AG08395 (cell line): ENCODE measurements around the gene SNX22.
"Not testable (repeated sequence)": the region's sequence is repeated elsewhere in the genome, so short reads cannot be mapped to it uniquely, and the experiment has no call there.

Experiments
- DNase-seq: peaks from one replicate; pipeline ENCODE4 v3.0.0; 2012; ENCODE audit warnings: mixed read lengths, low spot score

SNX22 gene

DNA sequence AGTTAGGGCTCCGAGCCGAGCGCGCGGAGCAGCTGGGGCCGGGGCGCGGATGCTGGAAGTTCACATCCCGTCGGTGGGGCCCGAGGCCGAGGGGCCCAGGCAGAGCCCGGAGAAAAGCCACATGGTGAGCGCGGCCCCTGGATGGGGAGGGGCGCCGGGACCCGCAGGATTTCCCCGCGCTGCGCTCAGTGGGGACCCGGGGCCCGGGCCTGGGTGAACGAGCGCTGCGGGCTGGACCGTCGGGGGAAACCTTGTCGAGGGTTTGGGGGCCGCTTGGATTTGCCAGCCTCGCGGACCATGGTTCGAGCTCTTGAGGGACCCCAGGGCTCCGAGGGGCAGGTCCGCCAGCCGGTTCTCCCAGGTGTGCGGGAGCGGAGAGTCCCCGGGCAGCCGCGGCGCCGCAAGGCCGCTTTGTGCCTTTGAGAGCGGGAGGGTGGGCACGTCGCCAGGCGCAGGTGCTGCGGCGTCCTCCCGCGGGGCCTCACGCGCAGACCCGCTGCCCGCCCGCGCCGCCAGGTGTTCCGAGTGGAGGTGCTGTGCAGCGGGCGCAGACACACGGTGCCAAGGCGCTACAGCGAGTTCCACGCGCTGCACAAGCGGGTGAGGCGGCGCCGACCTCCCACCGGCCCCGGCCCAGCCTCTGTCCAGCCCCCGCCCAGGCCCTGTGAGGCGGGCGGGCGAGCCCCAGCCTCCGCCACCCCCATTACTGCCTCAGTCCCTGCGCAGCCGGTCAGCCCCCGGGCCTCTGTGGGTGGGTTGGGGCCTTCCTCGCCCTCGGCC is at the start of gene SNX22:
SNX22 (plus strand) TSS at position 5 of the 780 bp plus-strand sequence; CDS start at position 50, 45 bp downstream.
- DNase-seq = no peak

DNA sequence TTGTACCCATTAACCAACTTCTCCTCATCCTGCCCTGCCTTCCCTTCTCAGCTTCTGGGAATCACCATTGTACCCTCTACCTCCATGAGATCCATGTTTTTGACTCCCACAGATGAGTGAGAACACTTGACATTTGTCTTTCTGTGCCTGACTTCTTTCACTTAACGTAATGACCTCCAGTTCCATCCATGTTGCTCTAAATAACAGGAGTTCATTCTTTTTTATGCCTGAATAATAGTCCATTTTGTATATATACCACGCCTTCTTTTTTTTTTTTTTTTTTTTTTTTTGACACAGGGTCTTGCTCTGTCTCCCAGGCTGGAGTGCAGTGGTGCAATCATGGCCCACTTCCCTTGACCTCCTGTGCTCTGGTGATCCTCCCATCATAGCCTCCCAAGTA is 49.0 kb upstream of the SNX22 start:
- no peak for DNase-seq

DNA sequence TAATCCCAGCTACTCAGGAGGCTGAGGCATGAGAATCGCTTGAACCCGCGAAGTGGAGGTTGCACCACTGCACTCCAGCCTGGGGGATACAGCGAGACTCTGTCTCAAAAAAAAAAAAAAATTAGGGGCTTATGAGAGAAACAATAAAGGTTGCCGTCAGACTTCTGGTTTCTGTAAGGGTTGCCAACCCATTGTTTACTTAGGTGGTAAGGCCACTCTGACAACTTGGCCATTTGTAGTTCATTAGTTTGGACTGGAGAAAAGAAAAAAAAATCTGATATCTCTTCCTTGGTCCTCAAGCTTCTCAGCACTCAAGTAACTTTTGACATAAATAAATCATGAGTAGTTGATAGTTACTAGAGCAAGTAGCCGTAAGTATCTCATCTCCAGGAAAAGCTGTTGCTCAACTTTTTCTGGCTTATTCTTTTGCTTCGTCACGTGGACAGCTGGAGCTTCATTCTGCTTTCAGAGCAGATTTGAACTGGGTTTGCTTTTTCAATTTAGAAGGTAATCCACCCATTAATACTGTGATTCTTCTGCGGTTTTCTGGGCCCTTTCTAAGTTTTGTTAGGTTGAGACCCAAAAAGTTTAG is 46.3 kb upstream of the SNX22 start:
- peak; percentile 61 for DNase-seq

DNA sequence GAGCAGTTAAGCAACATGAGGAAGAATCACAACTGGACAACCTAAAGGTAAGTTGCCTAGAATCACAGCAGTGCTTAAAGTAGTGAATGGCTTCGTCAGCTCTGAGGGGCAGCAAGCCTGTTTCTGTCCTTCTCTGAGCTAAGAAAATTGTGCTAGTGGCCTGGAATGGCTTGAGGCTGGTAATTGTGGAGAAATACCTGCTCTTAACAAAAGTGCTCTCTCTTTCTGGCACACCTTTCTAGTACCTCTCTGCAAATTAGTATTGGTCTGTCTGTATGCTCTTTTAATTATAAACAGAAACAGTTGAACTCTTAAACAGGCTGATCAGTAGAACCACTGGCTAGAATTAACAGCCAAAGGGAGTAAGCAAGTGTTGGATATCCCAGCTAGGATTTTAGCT is 44.2 kb upstream of the SNX22 start:
- DNase-seq = no peak

DNA sequence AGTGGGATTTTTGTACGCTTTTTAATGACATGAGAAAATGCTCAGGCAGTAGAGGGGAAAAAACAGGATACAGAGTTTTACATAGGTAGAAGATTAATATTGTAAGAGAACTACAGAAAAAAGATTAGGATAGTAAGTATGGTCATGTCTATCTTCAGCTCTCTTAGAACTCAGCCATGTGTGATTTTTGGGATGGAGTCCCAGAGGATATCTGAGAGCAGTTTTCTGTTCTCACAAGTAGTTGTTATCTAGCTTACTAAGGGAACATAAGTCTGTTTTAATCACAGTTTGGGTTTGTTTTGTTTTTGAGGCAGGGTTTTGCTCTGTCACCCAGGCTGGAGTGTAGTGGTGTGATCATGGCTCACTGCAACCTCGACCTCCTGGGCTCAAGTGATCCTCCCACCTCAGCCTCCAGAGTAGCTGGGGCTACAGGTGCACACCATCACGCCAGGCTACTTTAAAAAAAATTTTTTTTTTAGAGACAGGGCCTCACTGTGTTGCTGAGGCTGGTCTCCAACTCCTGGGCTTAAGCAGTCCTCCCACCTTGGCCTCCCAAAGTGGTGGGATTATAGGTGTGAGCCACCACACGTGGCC is 41.3 kb upstream of the SNX22 start:
- not testable (repeated sequence) for DNase-seq

DNA sequence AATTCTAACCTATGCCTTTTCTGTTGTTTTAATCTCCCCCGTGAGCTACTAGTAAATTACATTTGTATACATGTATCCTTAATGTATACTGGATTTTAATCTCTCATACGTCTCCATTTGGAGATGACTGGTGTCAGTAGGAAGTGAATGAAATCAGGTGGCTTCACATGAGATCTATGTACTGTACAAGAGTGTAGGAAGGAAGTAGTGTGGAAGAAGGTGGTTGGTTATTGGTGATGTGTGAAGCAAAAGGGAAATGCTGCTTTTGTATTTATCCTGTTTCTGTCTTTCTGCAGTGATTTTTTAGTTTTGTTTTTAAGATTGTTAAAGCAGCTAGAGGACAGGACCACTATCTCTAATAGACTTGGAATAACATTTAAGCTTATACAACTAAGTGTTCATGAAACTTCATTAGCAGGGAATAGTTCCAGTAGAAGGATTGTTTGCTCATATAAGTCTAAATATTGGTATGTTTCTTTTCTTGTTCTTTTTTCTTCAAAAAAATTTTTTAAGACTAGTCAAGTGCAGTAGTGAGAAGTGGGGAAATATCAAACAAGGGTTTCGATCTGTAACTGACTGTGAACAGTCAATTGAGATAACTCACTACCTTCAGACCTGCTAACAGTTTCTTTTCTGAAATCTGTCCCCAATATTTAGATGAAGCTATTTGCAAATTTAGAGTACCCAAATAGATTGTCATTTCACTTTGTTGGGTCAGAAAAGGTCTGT is 40.4 kb upstream of the SNX22 start:
- no peak for DNase-seq

DNA sequence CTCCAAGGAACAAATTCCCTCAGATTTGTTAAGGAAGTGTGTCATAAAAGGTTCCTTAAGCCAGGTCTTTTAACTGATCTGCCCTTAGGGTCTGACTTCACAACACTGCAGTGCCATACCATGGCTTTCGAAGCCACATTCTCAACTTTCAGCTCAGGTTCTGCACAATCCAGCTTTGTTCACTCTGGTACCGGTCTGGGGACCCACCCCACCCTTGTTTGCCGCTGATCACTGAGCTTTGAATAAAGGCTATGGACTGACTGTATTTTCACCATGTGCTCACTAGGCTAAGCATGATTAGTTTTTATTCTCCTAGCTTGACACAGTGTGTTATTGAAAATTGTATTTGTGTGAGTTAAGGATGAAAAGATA is 39.9 kb upstream of the SNX22 start:
- no peak for DNase-seq

DNA sequence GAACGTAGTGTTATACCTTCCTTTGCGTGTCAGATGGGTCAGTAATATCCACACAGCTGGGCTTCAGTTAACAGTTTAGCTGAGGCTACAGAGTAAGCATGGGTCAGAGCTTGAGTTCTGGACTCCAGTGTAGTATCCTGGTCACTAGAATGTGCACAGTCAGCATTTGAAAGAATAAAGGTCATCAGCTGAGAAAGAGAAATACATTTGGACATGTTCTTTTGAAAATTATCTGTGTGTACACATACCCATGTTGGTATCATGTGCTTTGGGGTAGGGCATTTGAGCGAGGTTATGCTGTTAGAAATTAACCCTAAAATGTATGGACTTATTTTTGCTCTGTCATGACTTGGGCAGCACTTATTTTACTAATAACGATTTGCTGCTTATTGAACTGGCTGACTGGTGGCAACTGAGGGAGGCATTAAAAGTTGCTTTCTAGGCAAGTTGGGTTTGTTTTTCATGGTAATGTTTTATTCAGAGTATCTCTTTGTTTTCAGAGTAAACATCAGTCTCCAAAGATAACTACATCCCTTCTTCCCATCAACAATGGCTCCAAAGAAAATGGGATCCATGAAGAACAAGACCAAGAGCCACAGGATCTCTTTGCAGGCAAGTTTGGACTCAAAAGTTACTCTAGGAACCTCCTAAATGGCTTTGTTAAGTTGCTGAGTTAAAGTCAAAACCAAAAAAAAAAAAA is 39.3 kb upstream of the SNX22 start:
- no peak for DNase-seq

DNA sequence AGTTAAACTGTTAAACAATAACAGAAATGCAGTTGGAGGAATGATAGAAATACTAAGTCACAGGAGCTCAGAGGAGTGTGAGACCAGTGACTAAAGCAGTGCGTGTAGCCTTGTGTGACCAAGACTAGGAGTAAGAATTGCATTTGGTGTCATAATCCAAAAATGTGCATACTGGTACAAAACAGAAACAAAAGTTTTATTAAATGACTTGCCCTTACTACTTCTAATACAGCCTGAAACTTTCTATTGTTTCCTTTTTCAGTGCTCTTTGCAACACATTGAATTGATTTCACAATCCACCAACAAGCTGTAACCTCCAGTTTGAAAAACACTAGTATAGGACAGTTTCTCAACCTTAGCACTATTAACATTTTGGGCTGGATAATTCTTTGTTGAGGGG is 38.6 kb upstream of the SNX22 start:
- peak; percentile 25 for DNase-seq

DNA sequence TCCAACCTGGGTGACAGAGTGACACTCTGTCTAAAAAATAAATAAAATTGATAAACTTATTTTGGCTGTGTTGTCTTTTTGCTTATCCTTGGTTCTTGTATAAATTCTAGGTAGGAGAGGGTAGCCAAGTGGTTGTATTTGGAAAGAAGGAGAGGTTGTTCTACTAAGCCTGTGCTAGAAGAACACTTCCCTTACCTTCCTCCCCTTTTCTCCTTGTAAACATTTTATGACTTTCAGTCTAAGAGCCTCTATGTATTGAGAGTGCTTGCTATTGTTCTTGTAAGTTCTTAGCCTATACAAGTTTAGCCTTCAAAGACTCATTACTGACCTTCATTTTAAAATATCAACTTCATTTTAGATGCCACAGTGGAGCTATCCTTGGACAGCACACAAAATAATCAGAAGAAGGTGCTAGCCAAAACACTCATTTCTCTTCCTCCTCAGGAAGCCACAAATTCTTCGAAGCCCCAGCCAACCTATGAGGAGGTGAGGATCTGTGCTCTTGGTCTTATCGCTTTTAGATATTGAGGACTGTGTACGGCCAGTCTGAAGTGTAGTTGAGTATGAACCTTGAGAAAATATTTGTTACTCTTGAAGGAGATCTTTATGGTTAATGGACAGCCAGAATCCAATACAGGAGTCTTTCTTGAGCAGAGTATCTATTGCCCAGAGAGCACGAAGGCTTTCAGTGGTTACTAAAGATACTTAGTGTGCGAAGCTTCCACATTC is 33.6 kb upstream of the SNX22 start:
- DNase-seq = no peak

DNA sequence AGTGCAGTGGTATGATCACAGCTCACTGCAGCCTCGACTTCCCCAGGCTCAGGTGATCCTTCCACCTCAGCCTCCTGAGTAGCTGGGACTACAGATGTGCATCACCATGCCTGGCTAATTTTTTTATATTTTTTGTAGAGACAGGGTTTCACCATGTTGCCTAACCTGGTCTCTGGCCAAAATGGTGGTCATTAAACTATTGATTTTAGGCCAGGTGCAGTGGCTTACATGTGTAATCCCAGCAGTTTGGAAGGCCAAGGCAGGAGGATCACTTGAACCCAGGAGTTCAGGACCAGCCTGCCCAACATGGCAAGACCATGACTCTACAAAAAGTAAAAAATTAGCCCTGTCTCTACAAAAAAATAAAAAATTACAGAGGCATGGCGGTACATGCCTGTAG is 31.2 kb upstream of the SNX22 start:
- DNase-seq = not testable (repeated sequence)

DNA sequence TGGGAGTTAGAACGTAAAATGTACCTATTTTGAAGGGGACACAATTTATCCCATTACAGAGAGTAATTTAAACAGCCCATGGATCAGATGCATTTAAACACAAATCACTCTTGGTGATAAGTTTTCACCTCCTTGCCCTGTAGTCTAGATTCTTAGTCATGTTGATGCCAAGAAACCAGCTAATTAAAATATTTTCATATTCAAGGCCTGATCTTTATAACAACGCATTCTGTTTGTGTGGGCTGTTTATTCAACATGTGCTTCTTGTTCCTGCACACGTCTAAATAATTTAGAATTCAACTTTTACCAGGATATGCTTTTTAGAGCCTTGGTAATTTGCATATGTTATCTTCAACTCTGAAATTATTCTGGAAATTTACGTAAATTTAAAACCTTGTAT is 29.9 kb upstream of the SNX22 start:
- DNase-seq = no peak

DNA sequence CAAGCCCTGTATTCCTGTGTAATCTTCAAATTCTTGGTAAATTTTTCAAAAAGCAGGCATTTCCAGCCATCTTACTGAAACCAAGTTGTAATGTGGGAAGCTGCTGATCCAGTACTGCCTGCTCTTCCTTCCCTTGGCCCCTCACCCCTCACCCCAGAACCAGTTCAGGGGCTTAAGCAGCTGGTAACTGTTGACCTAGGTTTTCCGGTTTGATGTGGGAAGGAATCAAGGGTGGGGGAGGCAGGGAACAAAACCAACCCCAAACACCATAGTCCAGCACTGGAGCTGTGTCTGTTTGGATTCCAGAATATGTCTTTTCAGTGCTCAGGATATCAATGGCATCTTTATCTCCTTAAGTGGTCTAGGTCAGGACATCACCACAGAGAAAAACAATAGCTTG is 29.1 kb upstream of the SNX22 start:
- no peak for DNase-seq

DNA sequence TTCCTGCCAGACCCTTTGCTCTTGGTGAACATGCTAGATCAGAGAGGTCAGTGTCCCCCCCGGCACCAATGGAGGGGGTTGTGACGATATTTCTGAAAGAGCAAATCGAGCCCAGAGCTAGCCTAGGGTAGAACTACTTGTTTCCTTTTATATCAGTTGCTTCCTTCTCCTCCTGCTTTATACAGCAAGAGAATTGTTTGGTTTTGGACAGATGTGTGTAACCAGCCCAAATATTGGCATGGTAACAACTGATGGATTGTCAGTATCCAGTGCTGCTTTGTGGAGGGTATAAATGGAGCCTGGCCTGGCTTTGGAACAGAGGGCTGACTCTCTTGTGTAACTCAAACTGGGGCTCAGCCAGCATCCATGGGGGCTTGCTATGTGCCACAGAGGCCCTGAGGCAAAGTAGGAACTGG is 28.6 kb upstream of the SNX22 start:
- DNase-seq = no peak

DNA sequence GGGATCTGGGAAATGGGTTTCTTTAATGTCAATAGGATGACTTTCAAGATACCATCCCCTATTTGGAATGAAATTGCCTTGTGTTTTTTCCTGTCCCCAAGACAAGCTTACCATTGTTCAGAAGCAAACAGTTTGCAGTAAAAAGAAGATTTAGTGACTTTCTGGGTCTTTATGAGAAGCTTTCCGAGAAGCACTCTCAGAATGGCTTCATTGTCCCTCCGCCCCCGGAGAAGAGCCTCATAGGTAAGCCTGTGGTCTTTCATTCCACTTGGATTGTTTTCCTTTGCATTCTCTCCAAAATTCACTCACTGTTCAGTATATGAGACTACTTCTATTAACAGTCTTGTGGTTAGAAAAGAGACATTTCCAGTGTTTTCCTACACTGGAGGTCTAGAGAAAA is 25.6 kb upstream of the SNX22 start:
- no peak for DNase-seq

DNA sequence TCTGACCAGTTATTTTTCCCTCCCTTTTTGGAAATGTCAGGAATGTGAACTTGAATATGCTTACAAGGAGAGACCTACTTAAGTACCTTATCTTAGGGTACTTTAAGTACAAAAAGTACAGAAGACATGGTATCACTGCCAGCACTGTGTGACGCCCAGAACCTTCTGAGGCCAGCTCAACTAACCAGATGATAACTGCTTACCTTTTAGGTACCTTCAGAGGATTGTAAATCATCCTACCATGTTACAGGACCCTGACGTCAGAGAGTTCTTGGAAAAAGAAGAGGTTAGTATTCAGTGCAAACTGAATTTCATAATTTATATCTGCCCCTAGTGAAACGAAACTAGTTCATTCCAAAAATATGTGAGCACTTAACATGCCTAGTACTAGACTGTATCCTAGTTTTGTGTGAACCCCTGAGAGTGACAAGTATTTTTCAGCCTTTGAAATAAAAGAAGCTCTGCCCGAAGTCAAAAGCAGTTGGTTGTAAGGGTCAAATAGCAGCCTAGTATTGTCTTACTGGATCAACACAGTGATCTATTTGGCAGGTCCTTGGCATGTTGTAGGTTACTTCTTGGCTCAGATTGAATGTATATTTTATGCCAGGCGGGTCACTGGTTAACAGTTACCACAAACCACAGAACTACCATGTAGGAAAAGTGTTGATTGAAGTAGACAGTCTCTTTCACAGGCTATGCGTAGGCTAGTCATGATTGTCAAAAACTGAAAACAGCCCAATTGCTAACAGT is 23.8 kb upstream of the SNX22 start:
- no peak for DNase-seq

DNA sequence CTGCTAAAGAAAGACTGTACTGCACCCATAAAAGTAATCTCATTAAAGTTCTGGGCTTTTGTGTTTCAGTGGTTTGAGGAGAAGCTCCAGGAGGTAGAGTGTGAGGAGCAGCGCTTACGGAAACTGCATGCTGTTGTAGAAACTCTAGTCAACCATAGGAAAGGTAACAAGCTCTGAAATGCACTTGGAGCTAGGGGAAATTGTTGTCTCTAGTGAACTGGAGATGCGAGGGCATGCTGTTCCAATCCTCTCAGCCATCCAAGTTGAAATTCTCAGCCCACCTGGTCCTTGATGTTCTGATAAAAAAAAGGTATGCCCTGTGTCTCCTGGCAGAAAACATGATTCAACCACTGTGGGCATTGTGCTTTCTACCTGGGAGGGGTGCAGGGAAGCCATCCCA is 21.4 kb upstream of the SNX22 start:
- DNase-seq = no peak

DNA sequence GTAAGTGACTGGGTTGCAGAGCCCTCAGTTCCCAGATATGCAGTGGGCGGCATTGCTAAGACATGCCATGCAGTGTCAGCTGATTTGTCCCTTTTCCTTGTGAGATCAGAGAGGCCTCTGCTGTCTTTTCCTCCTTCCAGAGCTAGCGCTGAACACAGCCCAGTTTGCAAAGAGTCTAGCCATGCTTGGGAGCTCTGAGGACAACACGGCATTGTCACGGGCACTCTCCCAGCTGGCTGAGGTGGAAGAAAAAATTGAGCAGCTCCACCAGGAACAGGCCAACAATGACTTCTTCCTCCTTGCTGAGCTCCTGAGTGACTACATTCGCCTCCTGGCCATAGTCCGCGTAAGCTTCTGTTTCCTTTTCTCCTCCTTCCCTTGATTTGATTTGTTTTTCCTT is 20.0 kb upstream of the SNX22 start:
- no peak for DNase-seq

DNA sequence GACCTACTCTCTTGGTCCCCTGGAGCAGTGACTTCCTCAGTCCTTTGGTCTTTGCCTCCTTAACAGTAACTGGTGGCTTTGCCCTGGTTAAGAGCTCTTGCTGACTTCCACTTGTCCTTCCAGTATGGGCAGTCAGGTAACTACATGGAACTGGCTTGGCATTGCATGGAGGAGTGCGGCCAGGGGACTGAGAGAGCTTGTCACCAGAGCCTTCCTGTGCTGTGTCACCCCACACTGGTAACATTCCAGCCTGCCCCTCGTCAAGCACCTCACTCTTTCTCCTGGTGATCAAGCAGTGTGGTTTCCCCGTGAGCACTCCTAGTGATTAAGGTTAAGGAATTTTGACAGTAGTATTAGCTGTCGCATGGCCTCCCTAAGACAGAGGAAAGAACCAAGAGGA is 19.3 kb upstream of the SNX22 start:
- no peak for DNase-seq

DNA sequence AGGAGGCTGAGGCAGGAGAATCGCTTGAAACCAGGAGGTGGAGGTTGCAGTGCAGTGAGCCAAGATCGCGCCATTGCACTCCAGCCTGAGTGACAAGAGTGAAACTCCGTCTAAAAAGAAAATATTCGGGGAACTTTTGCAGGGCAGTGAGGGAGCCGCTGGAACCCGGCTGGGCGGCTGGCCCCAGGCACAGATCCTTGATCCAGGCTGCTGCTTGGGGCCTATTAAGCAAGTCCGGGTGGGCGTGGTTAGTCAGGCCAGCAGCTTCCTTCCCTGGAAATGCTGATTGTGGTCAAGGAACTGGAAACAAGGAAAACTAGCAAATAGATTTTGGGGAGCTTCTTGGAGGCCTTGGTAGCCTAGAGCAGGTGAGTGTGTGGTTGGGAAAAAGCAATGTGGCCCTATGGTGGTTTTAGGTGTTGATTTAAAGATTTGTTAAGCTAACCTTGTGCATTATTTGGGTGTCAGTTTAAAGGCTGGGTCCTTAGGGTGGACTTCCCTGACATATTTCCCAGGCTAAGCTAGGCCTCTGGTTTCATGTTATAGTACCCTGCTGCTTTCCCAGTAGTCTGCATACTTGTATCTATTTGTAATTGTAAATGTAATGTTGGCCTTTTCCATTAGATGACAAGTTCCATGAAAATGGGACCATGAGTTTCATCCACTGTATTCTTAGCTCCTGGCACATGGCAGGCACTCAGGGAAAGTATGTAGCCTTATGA is 17.7 kb upstream of the SNX22 start:
- DNase-seq = no peak
